ENCODE data around the gene METTL3.

DNA sequence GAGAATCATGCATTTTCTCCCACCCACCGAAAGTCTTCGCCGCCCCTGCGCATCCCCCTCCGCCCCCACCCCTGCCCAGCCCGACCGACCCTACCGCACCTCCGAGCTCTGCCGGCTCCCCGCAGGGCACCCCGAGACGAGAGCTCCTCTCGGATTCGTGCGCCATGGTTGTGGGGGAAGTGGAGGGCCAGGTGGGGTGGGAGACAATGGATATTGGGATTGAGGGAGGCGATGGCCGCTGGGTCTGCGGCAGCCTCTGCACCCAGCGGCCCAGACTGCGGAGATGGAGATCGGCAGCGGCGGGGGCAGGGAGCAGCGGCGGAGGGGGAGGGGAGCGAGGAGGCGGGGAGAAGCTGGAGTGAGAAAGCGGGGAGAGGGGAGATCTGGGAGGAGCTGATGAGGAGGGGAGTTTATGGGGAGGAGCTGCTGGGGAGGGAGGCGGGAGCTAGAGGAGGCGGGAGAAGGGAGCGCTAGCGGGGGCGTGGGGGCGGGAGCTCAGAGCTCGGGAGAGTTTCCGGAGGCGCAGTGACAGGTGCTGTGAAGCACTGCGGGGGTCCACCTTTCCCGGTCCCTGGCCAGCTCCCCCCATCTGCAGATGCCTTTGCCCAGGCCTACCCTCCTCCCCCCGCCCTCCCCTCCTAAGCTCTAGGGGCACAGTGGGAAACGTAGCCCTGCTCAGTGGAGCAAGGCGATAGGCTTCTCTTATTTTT, 15.0 kb upstream of the METTL3 start, which contains the start of gene SALL2:
- TF ChIP-seq POLR2AphosphoS5 (IDR thresholded peaks at IDR 0.05; ENCODE audit: low read depth, low read length): no peak
- no peak for TF ChIP-seq TAF1 (IDR thresholded peaks at IDR 0.05; ENCODE audit: borderline replicate concordance, low read depth, low read length)
